Coronary artery (tissue), 2 donors: ENCODE data around the gene ECI2.

Experiments used
- DNase-seq: peaks from one replicate; pipeline ENCODE4 v3.0.0-alpha.2; 2017; ENCODE audit warnings: low spot score
- H3K27ac ChIP-seq, 2 donors: fragments of 200-600 bp; sonication (generic); one replicate each; pipeline ENCODE4 v1.5.1; 2016 to 2019
- H3K4me3 ChIP-seq: fragments of 200-600 bp; sonication (generic); 2 replicates; pipeline ENCODE4 v1.5.1; 2016; ENCODE audit warnings: mild to moderate bottlenecking, moderate library complexity
- TF ChIP-seq, protein P1 (sequence below): fragments of 200-600 bp; sonication (generic); IDR thresholded peaks from one replicate; pipeline ENCODE4 v1.5.1; 2019; ENCODE audit warnings: antibody characterized with exemption

The ECI2 gene

GRCh38 chr6:4067673-4068072, 67.7 kb downstream of the ECI2 start:
- Histone ChIP-seq H3K4me3 (no peak overlapping the region), H3K27ac (no peak overlapping the region)
- DNase-seq, result no peak
- TF ChIP-seq, protein P1, sequence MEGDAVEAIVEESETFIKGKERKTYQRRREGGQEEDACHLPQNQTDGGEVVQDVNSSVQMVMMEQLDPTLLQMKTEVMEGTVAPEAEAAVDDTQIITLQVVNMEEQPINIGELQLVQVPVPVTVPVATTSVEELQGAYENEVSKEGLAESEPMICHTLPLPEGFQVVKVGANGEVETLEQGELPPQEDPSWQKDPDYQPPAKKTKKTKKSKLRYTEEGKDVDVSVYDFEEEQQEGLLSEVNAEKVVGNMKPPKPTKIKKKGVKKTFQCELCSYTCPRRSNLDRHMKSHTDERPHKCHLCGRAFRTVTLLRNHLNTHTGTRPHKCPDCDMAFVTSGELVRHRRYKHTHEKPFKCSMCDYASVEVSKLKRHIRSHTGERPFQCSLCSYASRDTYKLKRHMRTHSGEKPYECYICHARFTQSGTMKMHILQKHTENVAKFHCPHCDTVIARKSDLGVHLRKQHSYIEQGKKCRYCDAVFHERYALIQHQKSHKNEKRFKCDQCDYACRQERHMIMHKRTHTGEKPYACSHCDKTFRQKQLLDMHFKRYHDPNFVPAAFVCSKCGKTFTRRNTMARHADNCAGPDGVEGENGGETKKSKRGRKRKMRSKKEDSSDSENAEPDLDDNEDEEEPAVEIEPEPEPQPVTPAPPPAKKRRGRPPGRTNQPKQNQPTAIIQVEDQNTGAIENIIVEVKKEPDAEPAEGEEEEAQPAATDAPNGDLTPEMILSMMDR, result no peak

- no peak overlapping the region for H3K27ac ChIP-seq
- no peak for DNase-seq
- no peak overlapping the region for H3K4me3 ChIP-seq
- TF ChIP-seq, protein P1, result no peak
Measured at GRCh38 chr6:4066029-4066755, 69.2 kb downstream of the ECI2 start.
